ENCODE measurements around the gene ZBTB47.

The ZBTB47 gene

GRCh38 chr3:42652611-42653302, 740 bp upstream of the ZBTB47 start:
- TF ChIP-seq CTCF (IDR thresholded peaks at IDR 0.05; ENCODE audit: insufficient read depth, missing control alignments): no peak
- DNase-seq (ENCODE audit: insufficient read length, low spot score) (no peak), FAIRE-seq (no peak)

GRCh38 chr3:42653303-42653559, 266 bp upstream of the ZBTB47 start:
- FAIRE-seq: no peak
- no peak for DNase-seq (ENCODE audit: insufficient read length, low spot score)
- TF ChIP-seq CTCF (IDR thresholded peaks at IDR 0.05; ENCODE audit: insufficient read depth, missing control alignments): no peak

GRCh38 chr3:42654331-42655201, 1.1 kb downstream of the ZBTB47 start:
- DNase-seq (ENCODE audit: insufficient read length, low spot score) (peak; percentile 85), FAIRE-seq (no peak)
- TF ChIP-seq CTCF (IDR thresholded peaks at IDR 0.05; ENCODE audit: insufficient read depth, missing control alignments): no peak

GRCh38 chr3:42655331-42655888, 1.9 kb downstream of the ZBTB47 start:
- TF ChIP-seq CTCF (IDR thresholded peaks at IDR 0.05; ENCODE audit: insufficient read depth, missing control alignments): no peak
- FAIRE-seq (no peak), DNase-seq (ENCODE audit: insufficient read length, low spot score) (no peak)

GRCh38 chr3:42655980-42656679, 2.6 kb downstream of the ZBTB47 start:
- TF ChIP-seq CTCF (IDR thresholded peaks at IDR 0.05; ENCODE audit: insufficient read depth, missing control alignments): no peak
- no peak for FAIRE-seq
- no peak for DNase-seq (ENCODE audit: insufficient read length, low spot score)

GRCh38 chr3:42656680-42657610, 3.4 kb downstream of the ZBTB47 start:
- DNase-seq (ENCODE audit: insufficient read length, low spot score): no peak
- TF ChIP-seq CTCF (IDR thresholded peaks at IDR 0.05; ENCODE audit: insufficient read depth, missing control alignments): no peak
- no peak for FAIRE-seq
